Renal cortical epithelial cell (primary cell): ENCODE results near the gene CRHR2. TPM values are rescaled to one million over a fixed set of nuclear protein-coding genes. Genes with fewer than 3 reads are reported as not detected.

Source experiments
- DNase-seq: peaks from one replicate; pipeline ENCODE4 v3.0.0-alpha.2; 2011; ENCODE audit warnings: low read depth
- total RNA-seq: library from RNA; depleted of rRNA; stranded (reverse); fragments of >200 nt; gene quantifications from 2 replicates; pipeline ENCODE4 v1.2.3, GENCODE V29; 2014

The CRHR2 gene
- total RNA-seq, 1 donor from 2014 or later = not detected

DNA sequence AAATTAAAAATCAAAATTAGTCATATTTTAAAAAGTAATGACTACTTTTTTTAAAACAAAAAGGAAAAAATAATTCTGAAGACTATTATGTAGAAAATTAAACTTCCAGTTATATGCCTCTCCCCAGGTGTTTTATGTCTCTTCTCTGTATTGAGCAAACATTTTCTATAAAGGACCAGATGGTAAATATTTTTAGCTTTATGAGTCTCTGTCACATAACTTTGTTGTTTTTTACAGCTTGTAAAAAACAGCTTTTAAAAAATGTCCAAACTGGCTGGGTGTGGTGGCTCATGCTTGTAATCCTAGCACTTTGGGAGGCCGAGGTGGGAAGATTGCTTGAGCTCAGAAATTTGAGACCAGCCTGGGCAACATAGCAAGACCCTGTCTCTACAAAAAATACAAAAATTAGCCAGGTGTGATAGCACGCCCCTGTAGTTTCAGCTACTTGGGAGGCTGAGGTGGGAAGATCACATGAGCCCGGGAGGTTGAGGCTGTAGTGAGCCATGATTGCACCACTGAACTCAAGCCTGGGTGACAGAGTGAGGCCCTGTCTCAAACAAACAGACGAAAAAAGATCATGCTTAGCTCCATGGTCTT lies 64.1 kb downstream of the CRHR2 start:
- DNase-seq = no peak

GRCh38 chr7:30617359-30617758 lies 64.9 kb downstream of the CRHR2 start:
- DNase-seq = no peak

- no peak for DNase-seq
Observed at GRCh38 chr7:30616318-30616717, 65.9 kb downstream of the CRHR2 start.

- DNase-seq = peak; percentile 47
Observed at GRCh38 chr7:30613366-30614325, 68.6 kb downstream of the CRHR2 start.

- DNase-seq = no peak
Observed at GRCh38 chr7:30612658-30613265, 69.5 kb downstream of the CRHR2 start.

GRCh38 chr7:30605832-30606231 lies 76.4 kb downstream of the CRHR2 start:
- DNase-seq = no peak

DNA sequence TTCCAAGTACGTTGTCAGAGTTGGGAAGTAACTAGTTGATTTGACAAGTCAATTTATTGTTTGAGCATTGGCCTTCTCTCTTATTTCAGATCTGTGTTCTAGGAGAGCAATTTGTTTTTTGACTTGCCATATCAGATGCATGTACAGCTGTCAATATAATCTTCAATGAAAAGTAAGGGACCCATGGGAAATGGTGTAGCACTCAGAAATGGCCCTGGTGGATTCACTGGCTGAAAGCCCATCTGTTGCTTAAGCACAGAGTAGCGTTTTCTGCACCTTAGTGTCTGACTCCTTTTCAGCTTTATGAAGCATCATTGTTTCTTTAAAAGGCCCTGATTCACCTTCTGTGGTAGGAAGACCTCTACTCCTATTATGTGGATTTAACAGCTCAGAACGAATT lies 77.4 kb downstream of the CRHR2 start:
- DNase-seq = no peak

Other genes with a start within 250 kb of the CRHR2 start
- 3.1 and 5.6 TPM in 2 replicates for gene NOD1, start 203.7 kb downstream of the CRHR2 start, total RNA-seq
- 18.0 and 40.6 TPM in 2 replicates for gene GGCT, start 177.6 kb downstream of the CRHR2 start, total RNA-seq
- 213 and 292 TPM in 2 replicates for gene GARS1, start 87.6 kb downstream of the CRHR2 start, total RNA-seq
- not detected in 2 replicates for gene INMT, start 69.7 kb upstream of the CRHR2 start, total RNA-seq
- gene MINDY4, start 89.0 kb upstream of the CRHR2 start, total RNA-seq = 3.3 and 8.8 TPM in 2 replicates
- gene AQP1, start 229.4 kb upstream of the CRHR2 start, total RNA-seq = 4.4 and 33.0 TPM in 2 replicates